GM18520 (cell line): ENCODE results near the gene SETD7.

Experiments
- ATAC-seq: cut with Tn5 transposase; IDR thresholded peaks from one replicate; pipeline ENCODE4 v1.9.1; 2021; ENCODE audit not compliant: unreplicated experiment

SETD7 gene

GRCh38 chr4:139556071-139556723 is at the start of gene SETD7:
Gene SETD7, minus strand, starts transcription at chr4:139556219. Its CDS starts 82 bp downstream, at chr4:139556137.
- no peak for ATAC-seq

GRCh38 chr4:139605516-139605915 is 49.5 kb upstream of the SETD7 start:
- no peak for ATAC-seq

GRCh38 chr4:139603576-139604410 is 47.8 kb upstream of the SETD7 start:
- no peak for ATAC-seq

GRCh38 chr4:139602776-139603360 is 46.8 kb upstream of the SETD7 start:
- ATAC-seq = no peak

- ATAC-seq = no peak
Observed at GRCh38 chr4:139600662-139601061, 44.6 kb upstream of the SETD7 start.

GRCh38 chr4:139599594-139600374 is 43.8 kb upstream of the SETD7 start:
- ATAC-seq = no peak

- ATAC-seq = no peak
Observed at GRCh38 chr4:139599076-139599475, 43.1 kb upstream of the SETD7 start.

- ATAC-seq = no peak
Observed at GRCh38 chr4:139596684-139597279, 40.8 kb upstream of the SETD7 start.

- ATAC-seq = no peak
Observed at GRCh38 chr4:139596034-139596683, 40.1 kb upstream of the SETD7 start.

- no peak for ATAC-seq
Observed at GRCh38 chr4:139594591-139595185, 38.7 kb upstream of the SETD7 start.

- no peak for ATAC-seq
Observed at GRCh38 chr4:139593091-139593564, 37.1 kb upstream of the SETD7 start.

- no peak for ATAC-seq
Observed at GRCh38 chr4:139589336-139590018, 33.5 kb upstream of the SETD7 start.

GRCh38 chr4:139587446-139587845 is 31.4 kb upstream of the SETD7 start:
- ATAC-seq = no peak

- ATAC-seq = no peak
Observed at GRCh38 chr4:139585473-139585872, 29.5 kb upstream of the SETD7 start.

GRCh38 chr4:139584784-139585183 is 28.8 kb upstream of the SETD7 start:
- ATAC-seq = no peak

- ATAC-seq = no peak
Observed at GRCh38 chr4:139584013-139584412, 28.0 kb upstream of the SETD7 start.

- ATAC-seq = no peak
Observed at GRCh38 chr4:139582044-139582443, 26.0 kb upstream of the SETD7 start.

GRCh38 chr4:139581096-139581495 is 25.1 kb upstream of the SETD7 start:
- no peak for ATAC-seq

GRCh38 chr4:139576219-139576618 is 20.2 kb upstream of the SETD7 start:
- no peak for ATAC-seq
